Coronary artery (tissue), 2 donors: ENCODE results near the gene ABCB8.

ENCODE experiments used
- DNase-seq: peaks from one replicate; pipeline ENCODE4 v3.0.0-alpha.2; 2017; ENCODE audit warnings: low spot score
- H3K27ac ChIP-seq, 2 donors: fragments of 200-600 bp; sonication (generic); one replicate each; pipeline ENCODE4 v1.5.1; 2016 to 2019
- H3K4me3 ChIP-seq: fragments of 200-600 bp; sonication (generic); 2 replicates; pipeline ENCODE4 v1.5.1; 2016; ENCODE audit warnings: mild to moderate bottlenecking, moderate library complexity
- CTCF ChIP-seq: fragments of 200-600 bp; sonication (generic); IDR thresholded peaks from one replicate; pipeline ENCODE4 v1.5.1; 2019; ENCODE audit warnings: antibody characterized with exemption

The ABCB8 gene

GRCh38 chr7:151053751-151054150 lies 25.5 kb downstream of the ABCB8 start:
- Histone ChIP-seq H3K27ac (no peak overlapping the region), H3K4me3 (no peak overlapping the region)
- no peak for DNase-seq
- no peak for TF ChIP-seq CTCF

- no peak for DNase-seq
- no peak for TF ChIP-seq CTCF
- Histone ChIP-seq H3K4me3 (no peak overlapping the region), H3K27ac (no peak overlapping the region)
Observed at GRCh38 chr7:151056283-151056665, 28.0 kb downstream of the ABCB8 start.

- H3K4me3 ChIP-seq, result peak overlapping the region; percentile 84
- no peak for DNase-seq
- H3K27ac ChIP-seq, result no peak overlapping the region
- TF ChIP-seq CTCF, result no peak
Observed at GRCh38 chr7:151056666-151057505, 28.6 kb downstream of the ABCB8 start.

GRCh38 chr7:151057506-151057988 lies 29.3 kb downstream of the ABCB8 start, which contains the start of gene CDK5:
CDK5 (minus strand) TSS chr7:151057897; CDS start chr7:151057848, 49 bp downstream.
- Histone ChIP-seq H3K4me3 (peak within 1 kb of the TSS; percentile 84), H3K27ac (peak within 1 kb of the TSS; percentile 97 to 99)
- peak; percentile 83 for DNase-seq
- no peak for TF ChIP-seq CTCF

GRCh38 chr7:151057989-151058780 lies 29.9 kb downstream of the ABCB8 start:
- TF ChIP-seq CTCF, result no peak
- DNase-seq, result peak; percentile 100
- Histone ChIP-seq H3K4me3 (peak overlapping the region; percentile 84), H3K27ac (peak overlapping the region; percentile 97 to 99)

- TF ChIP-seq CTCF, result no peak
- DNase-seq, result no peak
- Histone ChIP-seq H3K27ac (peak overlapping the region; percentile 97 to 99), H3K4me3 (peak overlapping the region; percentile 84)
Observed at GRCh38 chr7:151058781-151059366, 30.6 kb downstream of the ABCB8 start.
